H54 (cell line): ENCODE results near the gene CHCHD3.

ENCODE experiments used
- DNase-seq: peaks from one replicate; pipeline ENCODE4 v3.0.0; 2011; ENCODE audit warnings: low spot score, mixed read lengths; ENCODE audit not compliant: insufficient read length
- FAIRE-seq: peaks from 3 replicates; lab custom pipeline; 2011; peaks lifted over from hg19 to GRCh38; lab: Jason Lieb, UNC
- POLR2A ChIP-seq: IDR thresholded peaks from 2 replicates; pipeline ENCODE4 v1.6.1; 2011; ENCODE audit warnings: low read depth, mild to moderate bottlenecking, low read length

CHCHD3 gene

DNA sequence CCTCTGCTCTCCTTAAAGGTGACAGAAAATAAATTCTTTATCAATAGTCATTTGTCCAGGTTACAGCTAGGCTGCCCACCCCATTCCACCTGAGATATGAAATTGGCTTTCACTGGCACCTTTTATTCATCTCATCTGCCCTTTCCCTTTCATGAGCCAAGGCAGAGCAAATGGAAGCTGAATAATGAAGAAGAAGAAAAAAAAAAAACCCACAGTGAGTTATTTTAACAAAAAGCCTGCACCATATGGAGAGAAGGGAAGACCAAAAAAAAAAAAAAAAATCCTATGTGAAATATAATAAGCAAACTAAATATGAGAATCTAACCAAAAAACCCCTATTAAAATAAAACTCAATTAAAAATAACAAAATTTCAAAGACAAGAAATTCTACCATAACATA is 59.2 kb downstream of the CHCHD3 start:
- FAIRE-seq, result no peak
- no peak for TF ChIP-seq POLR2A
- DNase-seq, result no peak

DNA sequence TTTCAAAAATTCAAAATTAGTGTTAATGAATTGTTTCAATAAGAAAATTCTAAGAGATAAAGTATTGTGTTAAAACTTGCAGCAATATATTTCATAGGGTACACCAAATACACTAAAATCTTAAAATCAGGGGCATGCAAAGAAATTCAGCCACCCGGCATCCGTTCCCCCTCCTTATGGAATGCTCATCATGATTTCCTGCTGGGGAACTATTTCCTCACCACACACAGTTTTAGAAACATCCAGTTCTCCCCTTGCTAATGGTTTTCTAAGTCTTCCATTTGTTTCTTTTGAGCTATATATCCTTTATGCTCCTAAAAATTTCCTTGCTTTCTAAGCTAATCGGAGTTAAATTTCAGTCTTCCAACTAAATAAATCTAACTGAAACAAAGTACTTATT is 60.7 kb downstream of the CHCHD3 start:
- DNase-seq (no peak), FAIRE-seq (no peak)
- TF ChIP-seq POLR2A, result no peak

DNA sequence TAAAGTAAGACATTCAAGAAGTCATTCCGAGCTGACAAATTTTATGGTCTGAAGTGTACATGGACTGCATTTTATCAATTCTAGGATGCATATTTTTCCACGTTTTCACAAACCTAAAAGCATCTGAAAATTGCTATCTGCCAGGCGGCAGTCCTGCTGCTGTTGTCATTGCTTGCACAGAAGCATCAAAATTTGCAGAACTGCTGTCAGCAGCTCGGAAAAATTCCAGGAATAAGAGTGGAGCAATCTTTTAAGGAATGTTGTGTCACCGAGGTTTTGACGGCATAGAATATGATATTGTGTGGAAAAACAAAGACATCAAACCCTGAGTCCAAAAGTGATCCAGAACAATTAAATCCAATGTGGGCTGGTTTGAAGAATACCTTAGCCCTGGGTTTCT is 61.4 kb downstream of the CHCHD3 start:
- DNase-seq (no peak), FAIRE-seq (no peak)
- TF ChIP-seq POLR2A, result no peak

GRCh38 chr7:133019590-133019989 is 62.3 kb downstream of the CHCHD3 start:
- FAIRE-seq (no peak), DNase-seq (no peak)
- TF ChIP-seq POLR2A, result no peak

GRCh38 chr7:133016604-133017003 is 65.3 kb downstream of the CHCHD3 start:
- no peak for TF ChIP-seq POLR2A
- DNase-seq (no peak), FAIRE-seq (no peak)

DNA sequence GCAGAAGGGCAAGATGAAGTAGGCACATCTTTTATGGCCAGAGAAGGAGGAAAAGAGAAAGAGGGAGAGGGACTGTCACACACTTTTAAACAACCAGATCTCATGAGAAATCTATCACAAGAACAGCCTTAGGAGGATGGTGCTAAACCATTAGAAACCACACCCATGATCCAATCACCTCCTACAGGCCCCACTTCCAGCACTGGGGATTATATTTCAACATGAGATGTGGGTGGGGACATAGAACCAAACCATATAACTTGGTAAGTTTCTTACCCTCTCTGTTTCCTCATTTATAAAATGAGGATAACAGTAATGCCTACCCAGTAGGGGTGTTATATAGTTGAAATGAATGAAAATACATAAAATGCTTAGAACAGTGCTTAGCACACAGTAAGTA is 66.0 kb downstream of the CHCHD3 start:
- FAIRE-seq, result no peak
- TF ChIP-seq POLR2A, result no peak
- DNase-seq, result no peak

GRCh38 chr7:133011746-133012145 is 70.1 kb downstream of the CHCHD3 start:
- no peak for DNase-seq
- no peak for TF ChIP-seq POLR2A
- no peak for FAIRE-seq

- FAIRE-seq, result no peak
- TF ChIP-seq POLR2A, result no peak
- no peak for DNase-seq
Measured at GRCh38 chr7:133009426-133010252, 72.3 kb downstream of the CHCHD3 start.

DNA sequence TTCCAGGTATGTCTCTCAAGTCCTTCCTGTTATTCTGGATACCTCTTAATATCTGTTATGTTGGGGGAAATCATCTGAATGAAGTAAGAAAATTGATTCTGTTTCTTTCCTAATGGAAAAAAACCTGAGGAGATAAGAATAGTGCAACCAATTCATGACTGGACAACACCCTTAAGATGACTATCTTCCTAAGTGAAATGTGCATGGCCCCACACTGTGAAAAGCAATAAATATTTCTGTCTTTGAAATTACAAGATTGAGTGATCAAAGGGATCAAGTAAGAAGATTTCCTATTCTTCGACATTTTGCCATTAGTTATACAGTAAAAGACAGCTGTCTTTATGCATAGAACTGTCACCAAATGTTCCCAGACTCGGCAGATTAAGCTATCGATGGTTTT is 73.9 kb downstream of the CHCHD3 start:
- TF ChIP-seq POLR2A, result no peak
- no peak for DNase-seq
- FAIRE-seq, result no peak

DNA sequence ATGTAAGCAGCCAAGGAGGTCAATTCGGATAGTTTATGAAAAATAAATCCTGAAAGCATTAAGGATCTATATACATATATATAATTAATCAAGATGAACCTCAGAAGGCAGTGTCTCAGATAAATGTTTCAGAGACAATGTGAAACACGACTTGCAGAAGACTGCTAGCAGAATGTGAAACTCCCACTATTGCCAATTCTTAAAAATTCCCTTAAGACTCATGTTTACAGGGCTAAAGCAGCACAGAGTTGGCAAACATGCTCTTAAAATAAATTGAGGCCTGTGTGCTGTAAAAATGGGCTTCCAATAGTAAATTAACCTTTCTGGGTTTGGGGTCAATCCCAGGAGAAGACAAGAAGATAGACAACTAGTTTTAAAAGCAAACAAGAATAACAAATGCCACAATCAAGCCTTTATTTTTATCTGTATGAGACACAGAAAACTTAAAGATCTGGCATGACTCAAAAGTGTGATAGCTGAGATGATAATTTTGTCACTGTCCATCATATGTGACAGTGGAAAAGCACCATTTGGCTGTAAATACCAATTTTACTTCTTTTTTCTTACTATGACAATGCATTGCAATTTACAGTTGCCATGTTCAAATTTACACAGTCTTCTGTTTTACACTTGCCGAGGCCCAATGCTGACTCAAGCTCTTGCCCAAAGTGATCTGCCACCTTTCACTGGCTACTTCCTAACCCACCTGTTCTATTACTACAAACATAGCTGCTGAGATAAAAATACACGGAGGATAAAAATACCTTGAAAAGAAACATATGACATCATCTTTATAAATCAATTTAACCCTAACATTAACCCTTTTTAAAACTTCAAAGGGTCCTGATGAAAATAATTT is 78.6 kb downstream of the CHCHD3 start:
- TF ChIP-seq POLR2A, result no peak
- DNase-seq, result no peak
- FAIRE-seq, result no peak

- FAIRE-seq, result no peak
- no peak for DNase-seq
- TF ChIP-seq POLR2A, result no peak
Measured at GRCh38 chr7:133001727-133002126, 80.2 kb downstream of the CHCHD3 start.

- DNase-seq (no peak), FAIRE-seq (no peak)
- TF ChIP-seq POLR2A, result no peak
Measured at GRCh38 chr7:132999845-133000244, 82.0 kb downstream of the CHCHD3 start.

DNA sequence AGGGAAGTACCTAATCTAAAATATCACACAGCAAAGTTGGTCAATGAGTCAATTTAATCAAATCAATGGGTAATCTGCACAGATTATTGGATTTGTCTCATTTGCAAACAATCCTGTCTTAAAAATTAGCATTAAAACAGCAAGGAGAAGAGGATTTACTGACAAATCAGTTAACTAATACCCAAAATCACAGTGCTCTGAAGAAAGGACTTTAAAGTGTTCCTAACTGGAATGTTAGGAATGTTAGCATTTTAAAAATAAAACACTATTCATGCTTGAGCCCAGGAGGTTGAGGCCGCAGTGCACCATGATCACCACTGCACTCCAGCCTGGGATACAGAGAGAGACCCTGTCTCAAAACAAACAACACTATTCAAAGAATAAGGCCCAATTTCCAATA is 83.1 kb downstream of the CHCHD3 start:
- TF ChIP-seq POLR2A, result no peak
- FAIRE-seq (no peak), DNase-seq (no peak)

DNA sequence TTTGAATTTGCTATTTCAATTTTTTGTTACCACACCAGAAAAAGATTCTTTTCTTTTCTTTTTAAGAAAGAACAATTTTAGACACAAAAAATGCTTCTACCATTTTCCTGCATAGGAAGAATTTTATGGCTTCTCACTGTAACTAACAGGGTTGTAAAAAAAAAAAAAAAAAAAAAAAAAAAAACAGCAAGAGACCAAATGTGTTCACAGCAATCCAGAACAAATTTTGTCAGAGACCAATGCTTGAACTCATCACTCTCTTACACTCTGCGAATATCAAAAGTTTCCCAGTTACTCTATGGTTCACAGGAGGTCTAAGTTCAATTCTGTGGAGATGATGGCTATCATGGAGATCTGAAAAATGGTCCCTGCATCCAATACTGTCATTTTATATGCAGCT is 84.4 kb downstream of the CHCHD3 start:
- FAIRE-seq (no peak), DNase-seq (no peak)
- no peak for TF ChIP-seq POLR2A
